ENCODE results near the gene TMC6. TPM values are rescaled to one million over a fixed set of nuclear protein-coding genes. Genes with fewer than 3 reads are reported as not detected.
"Not testable (repeated sequence)": the region's sequence is repeated elsewhere in the genome, so short reads cannot be mapped to it uniquely, and the experiment has no call there.

Gene TMC6
- total RNA-seq, 1 experiment from 2014 or later: 97.7 TPM

- intact Hi-C loops (cut with micrococcal nuclease; ENCODE audit: unreplicated experiment): no loop called here
- no peaks in the 10 kb centered on the region for H3F3A ChIP-seq (ENCODE audit: insufficient read depth, low read depth)
- no peaks in the 10 kb centered on the region for H3K9me2 ChIP-seq (ENCODE audit: insufficient read depth)
- no peaks in the 10 kb centered on the region for H3K9me3 ChIP-seq (ENCODE audit: insufficient read depth, low read depth)
- H3K36me3 ChIP-seq (ENCODE audit: low read depth): no peaks in the 10 kb centered on the region
- H3K27ac ChIP-seq: no peak overlapping the region
- no TSS peak for BruUV-seq (replicated peaks)
- H4K20me1 ChIP-seq (ENCODE audit: insufficient read depth): no peaks in the 10 kb centered on the region
- no peak overlapping the region for H3K4me3 ChIP-seq
- no peak for DNase-seq
- no peak for TF ChIP-seq CTCF (conservative IDR thresholded peaks at IDR 0.05)
- TF ChIP-seq EZH2 (IDR thresholded peaks at IDR 0.05; ENCODE audit: low read depth): no peak
- peaks cover 27% of the 10 kb centered on the region for H3K27me3 ChIP-seq (ENCODE audit: insufficient read depth, low read depth)
- no peak overlapping the region for H3K4me2 ChIP-seq
- H2AFZ ChIP-seq: no peak overlapping the region
- ChIA-PET POLR2A (ENCODE audit: unreplicated experiment) (no interaction called here), CTCF (no interaction called here)
- H3K79me2 ChIP-seq (ENCODE audit: low read depth): no peaks in the 10 kb centered on the region
- H3K4me1 ChIP-seq (replicated peaks; ENCODE audit: insufficient read depth): no peaks in the 10 kb centered on the region
Observed at GRCh38 chr17:78075011-78075410, 53.5 kb downstream of the TMC6 start.

GRCh38 chr17:78072961-78073360 lies 55.6 kb downstream of the TMC6 start:
- Histone ChIP-seq H3K4me1 (replicated peaks; ENCODE audit: insufficient read depth) (no peaks in the 10 kb centered on the region), H3K79me2 (ENCODE audit: low read depth) (no peaks in the 10 kb centered on the region), H3K9me2 (ENCODE audit: insufficient read depth) (no peaks in the 10 kb centered on the region), H3K4me2 (no peak overlapping the region), H3K27ac (no peak overlapping the region), H3K4me3 (no peak overlapping the region), H2AFZ (no peak overlapping the region), H3K9me3 (ENCODE audit: insufficient read depth, low read depth) (no peaks in the 10 kb centered on the region), H3F3A (ENCODE audit: insufficient read depth, low read depth) (no peaks in the 10 kb centered on the region), H4K20me1 (ENCODE audit: insufficient read depth) (no peaks in the 10 kb centered on the region), H3K27me3 (ENCODE audit: insufficient read depth, low read depth) (peaks cover 21% of the 10 kb centered on the region), H3K36me3 (ENCODE audit: low read depth) (no peaks in the 10 kb centered on the region)
- ChIA-PET POLR2A (ENCODE audit: unreplicated experiment) (no interaction called here), CTCF (no interaction called here)
- intact Hi-C loops (cut with micrococcal nuclease; ENCODE audit: unreplicated experiment): no loop called here
- BruUV-seq (replicated peaks): no TSS peak
- DNase-seq: no peak
- no peak for TF ChIP-seq CTCF (conservative IDR thresholded peaks at IDR 0.05)
- no peak for TF ChIP-seq EZH2 (IDR thresholded peaks at IDR 0.05; ENCODE audit: low read depth)

GRCh38 chr17:78069695-78070094 lies 58.9 kb downstream of the TMC6 start:
- Histone ChIP-seq H3F3A (ENCODE audit: insufficient read depth, low read depth) (no peaks in the 10 kb centered on the region), H3K36me3 (ENCODE audit: low read depth) (no peaks in the 10 kb centered on the region), H3K9me3 (ENCODE audit: insufficient read depth, low read depth) (no peaks in the 10 kb centered on the region), H3K4me2 (no peak overlapping the region), H2AFZ (no peak overlapping the region), H3K27ac (no peak overlapping the region), H3K4me1 (replicated peaks; ENCODE audit: insufficient read depth) (no peaks in the 10 kb centered on the region), H4K20me1 (ENCODE audit: insufficient read depth) (no peaks in the 10 kb centered on the region), H3K9me2 (ENCODE audit: insufficient read depth) (no peaks in the 10 kb centered on the region), H3K4me3 (no peak overlapping the region), H3K27me3 (ENCODE audit: insufficient read depth, low read depth) (peaks cover 22% of the 10 kb centered on the region), H3K79me2 (ENCODE audit: low read depth) (no peaks in the 10 kb centered on the region)
- TF ChIP-seq EZH2 (IDR thresholded peaks at IDR 0.05; ENCODE audit: low read depth) (no peak), CTCF (conservative IDR thresholded peaks at IDR 0.05) (no peak)
- BruUV-seq (replicated peaks): no TSS peak
- DNase-seq: no peak
- ChIA-PET CTCF (no interaction called here), POLR2A (ENCODE audit: unreplicated experiment) (interaction anchor here (0.7 kb wide), 1 partner anchor 239 kb away, joined by 3 read pairs; no protein-coding TSS in a partner anchor)
- intact Hi-C loops (cut with micrococcal nuclease; ENCODE audit: unreplicated experiment): no loop called here

- intact Hi-C loops (cut with micrococcal nuclease; ENCODE audit: unreplicated experiment): not testable (repeated sequence)
Observed at GRCh38 chr17:78066976-78067375, 61.6 kb downstream of the TMC6 start.

More at GRCh38 chr17:78066976-78067375, 61.6 kb downstream of the TMC6 start:
- H4K20me1 ChIP-seq (ENCODE audit: insufficient read depth); DNase-seq; H2AFZ ChIP-seq; H3K4me3 ChIP-seq; H3K79me2 ChIP-seq (ENCODE audit: low read depth); H3K4me1 ChIP-seq (replicated peaks; ENCODE audit: insufficient read depth); POLR2A ChIA-PET (ENCODE audit: unreplicated experiment); H3K4me2 ChIP-seq; H3K36me3 ChIP-seq (ENCODE audit: low read depth); H3F3A ChIP-seq (ENCODE audit: insufficient read depth, low read depth); CTCF ChIA-PET; H3K9me2 ChIP-seq (ENCODE audit: insufficient read depth); BruUV-seq (replicated peaks); H3K9me3 ChIP-seq (ENCODE audit: insufficient read depth, low read depth); H3K27ac ChIP-seq: not testable (repeated sequence)
- peaks cover 29% of the 10 kb centered on the region; the same call in 1 of the 2 replicates for H3K27me3 ChIP-seq (ENCODE audit: insufficient read depth, low read depth)
